Common myeloid progenitor, CD34-positive (primary cell): Measurements from ENCODE around the gene FAM193A.

Experiments
- CTCF ChIA-PET: fragments of 350-600 bp; sonication (Branson Sonifier 250); formaldehyde crosslinking; loops from one replicate; lab custom pipeline; 2021; ENCODE audit warnings: antibody characterized with exemption; lab: Charles Lee
- POLR2A ChIA-PET: fragments of 350-600 bp; sonication (Branson Sonifier 250); formaldehyde crosslinking; loops from one replicate; lab custom pipeline; 2021; ENCODE audit warnings: antibody characterized with exemption; lab: Charles Lee
- DNase-seq, 3 donors: peaks; one replicate each; pipeline versions ENCODE4 v3.0.0 to v3.0.0-alpha.2; 2013
- H3K27ac ChIP-seq, 2 experiments: 1 replicate in 1 of 2; 2 replicates in 1 of 2; pipeline ENCODE4 v1.7.0; 2013; ENCODE audit warnings: inconsistent platforms in 2 of 2, low read length in 2 of 2, mild to moderate bottlenecking in 2 of 2, low read depth in 1 of 2, moderate library complexity in 1 of 2; ENCODE audit not compliant: severe bottlenecking in 2 of 2, insufficient read depth in 1 of 2, poor library complexity in 1 of 2
- H3K27me3 ChIP-seq, 5 experiments: replicated peaks in 2 of 5; 1 replicate in 3 of 5; 2 replicates in 2 of 5; pipeline versions ENCODE4 v1.6.1 to v1.7.0; 2013; ENCODE audit warnings: low read length in 4 of 5, mild to moderate bottlenecking in 2 of 5, moderate library complexity in 2 of 5, inconsistent platforms in 1 of 5; ENCODE audit not compliant: insufficient read depth in 5 of 5, control insufficient read depth in 4 of 5
- H3K36me3 ChIP-seq, 4 experiments: 1 replicate in 2 of 4; 2 replicates in 2 of 4; pipeline versions ENCODE4 v1.6.1 to v1.7.0; 2013; ENCODE audit warnings: low read length in 3 of 4, control low read depth in 1 of 4, mild to moderate bottlenecking in 1 of 4; ENCODE audit not compliant: control insufficient read depth in 4 of 4, insufficient read depth in 4 of 4
- H3K4me1 ChIP-seq, 4 experiments: 1 replicate in 3 of 4; 2 replicates in 1 of 4; pipeline versions ENCODE4 v1.6.1 to v1.7.1; 2013; ENCODE audit warnings: low read length in 3 of 4, mild to moderate bottlenecking in 3 of 4, control low read depth in 1 of 4, inconsistent platforms in 1 of 4, moderate library complexity in 1 of 4; ENCODE audit not compliant: control insufficient read depth in 4 of 4, insufficient read depth in 4 of 4; ENCODE audit errors: control extremely low read depth in 1 of 4
- H3K4me3 ChIP-seq, 7 experiments: 1 replicate in 4 of 7; 2 replicates in 3 of 7; pipeline versions ENCODE4 v1.5.1 to v1.7.0; 2013; ENCODE audit warnings: mild to moderate bottlenecking in 7 of 7, low read length in 6 of 7, moderate library complexity in 6 of 7, inconsistent platforms in 2 of 7, low read depth in 2 of 7, control low read depth in 1 of 7; ENCODE audit not compliant: insufficient read depth in 4 of 7, control insufficient read depth in 1 of 7; ENCODE audit errors: extremely low read depth in 1 of 7
- H3K9me3 ChIP-seq, 5 experiments: 1 replicate in 4 of 5; 2 replicates in 1 of 5; pipeline versions ENCODE4 v1.6.1 to v1.7.1; 2013; ENCODE audit warnings: low read length in 4 of 5, mild to moderate bottlenecking in 2 of 5, inconsistent platforms in 1 of 5, low read depth in 1 of 5, moderate library complexity in 1 of 5; ENCODE audit not compliant: control insufficient read depth in 4 of 5, insufficient read depth in 2 of 5; ENCODE audit errors: control extremely low read depth in 1 of 5
- WGBS: methylation state at CpG from one replicate; pipeline ENCODE4 v1.1.5; 2013; ENCODE audit not compliant: insufficient coverage; 5-methylcytosine and 5-hydroxymethylcytosine counted together

The FAM193A gene

DNA sequence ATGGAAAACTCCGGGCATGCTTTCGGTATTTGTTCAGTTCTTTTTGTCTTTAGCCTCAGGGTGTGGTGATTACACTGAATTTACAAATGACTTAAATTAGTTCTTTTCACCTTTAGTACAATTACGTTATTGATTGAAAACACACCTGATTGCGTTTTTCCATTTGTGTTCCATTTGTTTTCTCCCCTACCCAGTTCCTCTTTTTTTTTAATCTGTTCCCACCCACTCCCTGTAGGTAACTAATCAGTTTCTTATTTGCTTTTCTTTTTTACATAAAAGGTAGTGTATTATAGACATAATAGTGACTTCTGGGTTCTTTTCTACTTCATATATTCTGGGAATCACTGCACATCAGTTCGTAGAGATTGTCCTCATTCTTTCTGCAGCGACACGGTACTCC is 166.3 kb downstream of the FAM193A start:
- Histone ChIP-seq H3K4me3 (no peak overlapping the region), H3K27ac (no peak overlapping the region), H3K36me3 (peaks cover 3 to 78% (median 46%) of the 10 kb centered on the region in 4 experiments), H3K4me1 (no peaks in the 10 kb centered on the region), H3K27me3 (no peaks in the 10 kb centered on the region), H3K9me3 (no peaks in the 10 kb centered on the region)
- CTCF ChIA-PET, result no interaction called here
- POLR2A ChIA-PET, result no interaction called here
- DNase-seq, result no peak
- WGBS, result 89% methylated on average over 3 of the region's 7 CpGs

DNA sequence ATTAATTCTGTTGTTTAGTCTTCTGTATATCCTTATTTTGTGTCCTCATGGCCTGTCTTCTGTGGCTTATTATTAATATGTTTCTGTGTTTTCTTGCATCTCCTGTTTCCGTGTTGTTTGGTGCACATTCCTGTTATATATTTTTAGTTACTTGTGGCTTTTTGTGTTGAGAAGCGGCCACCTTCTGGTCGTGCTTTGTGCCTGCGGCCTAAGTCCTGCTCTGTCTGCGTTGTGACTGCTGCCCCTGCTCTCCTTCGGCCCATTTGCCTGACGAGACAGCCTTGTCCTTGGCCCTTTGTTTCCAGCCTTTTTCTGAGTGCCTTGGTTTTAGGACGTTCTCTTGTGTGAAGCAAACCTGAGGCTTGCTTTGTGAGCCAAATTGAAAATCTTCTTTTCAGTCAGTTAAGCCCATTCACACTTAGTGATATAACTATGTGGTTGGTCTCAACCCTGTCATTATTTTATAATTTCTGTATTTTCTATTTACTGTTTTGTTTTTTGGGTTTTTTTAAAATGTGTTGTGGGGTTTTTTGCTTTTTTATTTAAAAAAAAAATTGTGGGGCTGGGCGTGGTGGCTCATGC is 175.9 kb downstream of the FAM193A start:
- Histone ChIP-seq H3K36me3 (peaks cover 3 to 39% (median 23%) of the 10 kb centered on the region in 4 experiments), H3K9me3 (no peaks in the 10 kb centered on the region), H3K27ac (no peak overlapping the region), H3K4me3 (no peak overlapping the region), H3K27me3 (no peaks in the 10 kb centered on the region), H3K4me1 (peaks cover 0 to 31% (median 15%) of the 10 kb centered on the region in 4 experiments)
- WGBS, result 80% methylated on average over 7 of the region's 9 CpGs
- ChIA-PET CTCF (no interaction called here), POLR2A (interaction anchor here (0.7 kb wide), 1 partner anchor 171 kb away, joined by 3 read pairs; no protein-coding TSS in a partner anchor)
- peak in 2 of 3 donors; percentile 53 to 68 for DNase-seq

DNA sequence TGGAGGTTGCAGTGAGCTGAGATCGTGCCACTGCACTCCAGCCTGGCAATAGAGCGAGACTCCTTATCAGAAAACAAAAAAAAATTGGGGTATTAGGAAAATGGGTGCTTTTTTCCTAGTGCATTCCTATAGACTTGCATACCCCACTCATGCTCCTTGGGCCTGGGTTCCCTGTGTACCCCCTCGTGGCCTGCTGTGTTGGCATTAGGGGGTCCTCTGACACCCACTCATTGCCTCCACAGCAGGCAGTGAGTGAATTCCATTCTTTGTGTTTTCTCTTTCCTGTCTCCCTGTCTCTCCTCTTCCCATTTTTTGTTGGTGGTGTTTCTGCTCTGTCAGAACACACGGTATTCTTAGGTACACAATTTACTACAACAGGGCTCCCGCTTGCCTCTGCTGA is 176.9 kb downstream of the FAM193A start:
- ChIA-PET CTCF (interaction anchor here (0.7 to 1.4 kb wide), 3 partner anchors 21 to 210 kb away, joined by 3 to 4 read pairs (median 3); no protein-coding TSS in a partner anchor), POLR2A (no interaction called here)
- Histone ChIP-seq H3K27ac (peak overlapping the region; percentile 52 to 53), H3K4me1 (peaks cover 0 to 31% (median 15%) of the 10 kb centered on the region in 4 experiments), H3K4me3 (no peak overlapping the region), H3K27me3 (no peaks in the 10 kb centered on the region), H3K9me3 (no peaks in the 10 kb centered on the region), H3K36me3 (peaks cover 3 to 47% (median 19%) of the 10 kb centered on the region in 4 experiments)
- 75% methylated on average over 1 of the region's 5 CpGs for WGBS
- DNase-seq, result no peak

DNA sequence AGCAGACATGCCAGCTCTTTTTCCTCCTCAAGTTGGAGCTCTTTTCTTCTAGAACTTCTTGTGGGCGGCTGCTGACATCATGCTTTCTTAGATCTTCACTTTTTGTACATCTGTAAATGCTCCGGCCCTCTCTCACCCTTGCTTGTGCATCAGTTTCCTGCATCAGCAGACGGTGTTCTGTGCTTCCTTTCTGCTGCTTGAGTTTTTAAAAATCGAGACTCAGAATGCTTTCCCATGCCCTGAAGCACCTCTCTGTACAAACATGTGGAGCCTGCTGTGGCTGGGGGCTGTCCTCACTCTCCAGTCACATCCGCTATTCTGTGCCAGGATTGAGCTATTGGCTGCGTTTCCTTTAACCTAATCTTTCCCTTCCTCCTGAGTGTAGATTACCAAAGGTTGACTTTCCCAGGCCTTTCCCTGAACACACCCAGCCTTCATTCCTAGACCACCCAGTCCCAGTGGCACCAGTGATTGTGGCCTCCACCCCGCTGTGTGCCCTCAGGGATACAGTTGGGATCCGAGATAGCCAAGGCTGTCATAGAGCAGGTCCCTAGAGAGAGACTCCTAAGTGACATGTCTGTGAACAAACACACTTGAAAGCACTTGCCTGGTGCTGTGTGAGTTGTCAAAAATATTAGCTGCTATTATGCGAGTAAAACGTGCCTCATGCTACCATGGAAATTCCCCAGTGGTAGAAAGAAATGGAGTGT is 177.8 kb downstream of the FAM193A start:
- WGBS, result 27% methylated on average over 10 of the region's 10 CpGs
- H3K27ac ChIP-seq, result peak overlapping the region; percentile 52 to 53
- H3K27me3 ChIP-seq, result no peaks in the 10 kb centered on the region
- H3K4me3 ChIP-seq, result peak overlapping the region in 3 of 7 experiments; percentile 5 to 50 (median 34)
- DNase-seq, result peak; percentile 57 to 83 (median 76)
- ChIA-PET POLR2A (no interaction called here), CTCF (interaction anchor here (1.0 to 1.4 kb wide), 2 partner anchors 20 to 209 kb away, joined by 3 read pairs; no protein-coding TSS in a partner anchor)
- peaks cover 0 to 31% (median 15%) of the 10 kb centered on the region in 4 experiments for H3K4me1 ChIP-seq
- no peaks in the 10 kb centered on the region for H3K9me3 ChIP-seq
- H3K36me3 ChIP-seq, result peaks cover 3 to 47% (median 21%) of the 10 kb centered on the region in 4 experiments

DNA sequence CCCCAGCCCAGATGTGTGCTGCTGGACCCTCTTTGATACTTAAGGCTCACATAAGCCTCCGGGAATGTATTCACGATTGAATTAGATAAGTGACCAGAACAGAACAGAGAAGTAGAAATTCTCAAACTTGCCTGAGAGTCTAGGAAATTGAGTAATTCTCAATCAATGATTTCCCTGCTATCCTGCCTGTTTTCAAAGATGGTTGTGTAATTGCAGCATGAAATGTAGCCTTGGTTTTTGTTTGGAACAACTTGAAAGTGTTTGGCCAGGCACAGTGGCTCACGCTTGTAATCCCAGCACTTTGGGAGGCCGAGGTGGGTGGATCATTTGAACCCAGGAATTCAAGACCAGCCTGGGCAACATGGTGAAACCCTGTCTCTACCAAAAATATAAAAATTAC is 178.5 kb downstream of the FAM193A start:
- peaks cover 0 to 31% (median 15%) of the 10 kb centered on the region in 4 experiments for H3K4me1 ChIP-seq
- DNase-seq, result no peak
- no peak overlapping the region for H3K4me3 ChIP-seq
- H3K9me3 ChIP-seq, result no peaks in the 10 kb centered on the region
- no peaks in the 10 kb centered on the region for H3K27me3 ChIP-seq
- ChIA-PET POLR2A (no interaction called here), CTCF (no interaction called here)
- peaks cover 3 to 51% (median 23%) of the 10 kb centered on the region in 4 experiments for H3K36me3 ChIP-seq
- peak overlapping the region in 1 of 2 experiments; percentile 45 for H3K27ac ChIP-seq
- 93% methylated on average over 4 of the region's 4 CpGs for WGBS

DNA sequence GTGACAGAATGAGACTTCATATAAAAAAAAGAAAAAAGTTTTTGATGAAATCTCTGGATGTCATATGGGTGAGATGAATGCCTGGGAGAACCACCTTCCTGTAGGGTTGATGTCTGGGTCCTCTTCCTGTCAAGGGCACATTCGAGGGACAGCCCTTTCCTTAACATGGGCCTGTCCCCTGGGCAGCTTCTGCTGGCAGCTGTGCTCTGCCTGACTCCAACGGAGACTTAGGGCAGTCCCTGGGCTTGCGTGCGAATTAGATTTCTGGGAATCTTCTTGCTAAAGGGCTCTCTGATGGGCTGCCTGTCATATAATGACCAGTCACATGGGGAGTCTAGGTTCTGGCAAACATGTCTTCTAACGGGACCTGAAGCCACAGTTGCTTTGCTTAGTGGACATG is 179.0 kb downstream of the FAM193A start:
- no peak for DNase-seq
- peak overlapping the region in 1 of 2 experiments; percentile 45 for H3K27ac ChIP-seq
- POLR2A ChIA-PET, result no interaction called here
- 90% methylated on average over 4 of the region's 5 CpGs for WGBS
- no peak overlapping the region for H3K4me3 ChIP-seq
- peaks cover 0 to 31% (median 15%) of the 10 kb centered on the region in 4 experiments for H3K4me1 ChIP-seq
- no peaks in the 10 kb centered on the region for H3K27me3 ChIP-seq
- CTCF ChIA-PET, result no interaction called here
- peaks cover 6 to 55% (median 28%) of the 10 kb centered on the region in 4 experiments for H3K36me3 ChIP-seq
- H3K9me3 ChIP-seq, result no peaks in the 10 kb centered on the region

DNA sequence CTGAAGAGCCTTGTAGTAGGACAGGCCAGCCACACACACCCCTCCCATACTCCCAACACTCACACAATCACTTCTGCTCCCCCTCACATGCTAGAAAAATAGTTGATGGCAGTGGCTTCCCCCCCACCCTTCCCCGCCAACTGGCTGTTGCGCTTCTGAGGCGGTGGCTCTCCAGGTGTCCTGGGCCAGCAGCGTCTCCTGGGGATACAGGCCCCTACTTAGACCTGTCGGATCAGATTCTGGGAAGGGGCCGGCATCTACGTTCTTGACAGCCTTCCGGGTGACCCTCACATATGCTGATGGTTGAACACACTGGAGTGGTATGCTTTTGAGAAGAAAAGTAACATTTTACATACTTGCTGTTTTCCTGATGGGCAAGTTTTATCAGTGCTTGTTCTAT is 179.8 kb downstream of the FAM193A start:
- WGBS, result 100% methylated on average over 7 of the region's 8 CpGs
- ChIA-PET CTCF (no interaction called here), POLR2A (no interaction called here)
- no peak overlapping the region for H3K4me3 ChIP-seq
- DNase-seq, result no peak
- H3K36me3 ChIP-seq, result peaks cover 8 to 56% (median 29%) of the 10 kb centered on the region in 4 experiments
- no peak overlapping the region for H3K27ac ChIP-seq
- peaks cover 0 to 31% (median 15%) of the 10 kb centered on the region in 4 experiments for H3K4me1 ChIP-seq
- H3K27me3 ChIP-seq, result no peaks in the 10 kb centered on the region
- no peaks in the 10 kb centered on the region for H3K9me3 ChIP-seq
